GM12878 (cell line): ENCODE data around the gene DOCK7.

ENCODE experiments used
- CHD2 ChIP-seq: IDR thresholded peaks from 2 replicates; pipeline ENCODE4 v1.6.1; 2011; ENCODE audit warnings: low read depth, low read length, improper control_type of control experiment, borderline replicate concordance
- DPF2 ChIP-seq: fragments of 450-650 bp; IDR thresholded peaks from 2 replicates; pipeline ENCODE4 v1.6.1; 2017; ENCODE audit warnings: mild to moderate bottlenecking
- RFX5 ChIP-seq: IDR thresholded peaks from 2 replicates; pipeline ENCODE4 v1.6.1; 2011; ENCODE audit warnings: low read depth, low read length, improper control_type of control experiment

DNA sequence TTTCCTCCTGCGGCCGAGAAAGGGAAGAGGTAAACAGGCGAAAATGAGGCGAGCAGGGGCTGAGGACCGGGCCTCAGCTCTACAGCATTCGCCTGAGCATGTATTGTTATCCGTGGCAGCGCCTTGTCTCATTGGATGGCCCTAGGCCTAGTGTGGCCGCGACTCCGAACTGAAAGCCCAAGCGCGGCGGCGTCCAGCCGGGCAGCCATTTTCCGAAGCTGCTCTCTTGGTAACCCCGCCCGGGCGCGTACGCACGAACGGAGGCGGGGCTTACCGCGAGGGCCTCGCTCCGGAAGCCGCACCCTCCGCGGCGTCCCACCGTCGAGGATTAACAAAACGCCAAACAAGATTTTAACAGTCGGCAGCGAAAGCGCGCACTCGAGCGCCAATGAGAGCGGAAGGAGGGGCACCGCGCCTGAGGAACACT is 252.1 kb downstream of the DOCK7 start:
- TF ChIP-seq RFX5 (no peak; the same call in 1 of the 2 replicates), DPF2 (0 out of 2 replicates have a peak, but pooled peaks have one; percentile 44), CHD2 (no peak; the same call in 1 of the 2 replicates)
